Activated CD4-positive, alpha-beta T cell treated with anti-CD3 and anti-CD28 coated beads for 36 hours (primary cell): Measurements from ENCODE around the gene GSN. TPM values are rescaled to one million over a fixed set of nuclear protein-coding genes. Genes with fewer than 3 reads are reported as not detected.
A peak's percentile ranks its signal among the peaks of the same experiment; 100 is the strongest.

Source experiments
- ATAC-seq: fragments of 200-7000 bp; cut with Tn5 transposase; one replicate; pipeline ENCODE4 v1.10.0; 2021; ENCODE audit warnings: mild to moderate bottlenecking, moderate library complexity
- CTCF ChIA-PET: fragments of 350-600 bp; sonication (Branson Sonifier 250); formaldehyde crosslinking; loops from one replicate; lab custom pipeline; 2021; ENCODE audit warnings: antibody characterized with exemption; lab: Charles Lee
- POLR2A ChIA-PET: fragments of 350-600 bp; sonication (Branson Sonifier 250); formaldehyde crosslinking; loops from one replicate; lab custom pipeline; 2021; ENCODE audit warnings: antibody characterized with exemption, inconsistent platforms; lab: Charles Lee
- DNase-seq: peaks from one replicate; pipeline ENCODE4 v3.0.0-alpha.2; 2020
- H3K27ac Mint-ChIP-seq: one replicate; pipeline ENCODE4 v1.8.0; 2021; ENCODE audit warnings: mixed read lengths
- H3K27me3 Mint-ChIP-seq: one replicate; pipeline ENCODE4 v1.8.0; 2021; ENCODE audit warnings: mixed read lengths
- H3K36me3 Mint-ChIP-seq: one replicate; pipeline ENCODE4 v1.8.0; 2021; ENCODE audit warnings: low read depth, mixed read lengths
- H3K4me1 Mint-ChIP-seq: one replicate; pipeline ENCODE4 v1.8.0; 2021; ENCODE audit warnings: mixed read lengths
- H3K4me3 Mint-ChIP-seq: one replicate; pipeline ENCODE4 v1.8.0; 2021; ENCODE audit warnings: mild to moderate bottlenecking, moderate library complexity, mixed read lengths
- H3K9me3 Mint-ChIP-seq: one replicate; pipeline ENCODE4 v1.8.0; 2021; ENCODE audit warnings: low read depth, mixed read lengths
- intact Hi-C, 2 experiments: fragments of 100-400 bp; cut with DNase I in 1 of 2; cut with micrococcal nuclease in 1 of 2; formaldehyde crosslinking; loops; one replicate each; pipeline versions ENCODE4 v1.14.2 to v1.15.1; 2022 to 2024; cut with DNase I, micrococcal nuclease
- total RNA-seq, 2 experiments: library from RNA; stranded (reverse); gene quantifications; one replicate each; pipeline ENCODE4 v1.2.3, GENCODE V29; 2021

Gene GSN
- total RNA-seq, 2 experiments from 2014 or later: 1.7 to 1.9 TPM

DNA sequence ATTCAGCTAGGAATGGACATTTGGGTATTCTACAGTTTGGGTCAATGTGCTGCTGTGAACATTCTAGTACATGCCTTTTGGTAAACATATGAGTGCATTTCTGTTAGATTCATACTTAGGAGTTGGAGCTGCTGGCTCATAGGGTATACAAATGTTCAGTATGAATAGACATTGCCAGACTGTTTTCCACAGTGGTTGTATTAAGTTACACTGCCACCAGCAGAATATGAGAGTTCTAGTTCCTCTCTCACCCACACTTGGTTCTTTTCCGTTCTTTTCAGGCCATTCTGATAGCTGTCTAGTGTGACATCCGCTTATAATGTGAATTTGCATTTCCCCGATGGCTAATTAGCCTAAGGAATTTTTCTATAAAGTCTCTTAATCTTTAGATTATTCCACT lies 77.1 kb downstream of the GSN start:
- ChIA-PET CTCF (interaction anchor here (0.7 to 2.6 kb wide), 3 partner anchors 25 to 55 kb away, joined by 3 to 22 read pairs (median 6); no protein-coding TSS in a partner anchor), POLR2A (no interaction called here)
- DNase-seq (no peak), ATAC-seq (no peak)
- peaks cover 2% of the 10 kb centered on the region for H3K4me1 Mint-ChIP-seq
- no peaks in the 10 kb centered on the region for H3K27me3 Mint-ChIP-seq
- intact Hi-C loops: no loop called here
- no peak overlapping the region for H3K27ac Mint-ChIP-seq
- no peaks in the 10 kb centered on the region for H3K9me3 Mint-ChIP-seq
- no peak overlapping the region for H3K4me3 Mint-ChIP-seq
- H3K36me3 Mint-ChIP-seq: peaks cover 4% of the 10 kb centered on the region

DNA sequence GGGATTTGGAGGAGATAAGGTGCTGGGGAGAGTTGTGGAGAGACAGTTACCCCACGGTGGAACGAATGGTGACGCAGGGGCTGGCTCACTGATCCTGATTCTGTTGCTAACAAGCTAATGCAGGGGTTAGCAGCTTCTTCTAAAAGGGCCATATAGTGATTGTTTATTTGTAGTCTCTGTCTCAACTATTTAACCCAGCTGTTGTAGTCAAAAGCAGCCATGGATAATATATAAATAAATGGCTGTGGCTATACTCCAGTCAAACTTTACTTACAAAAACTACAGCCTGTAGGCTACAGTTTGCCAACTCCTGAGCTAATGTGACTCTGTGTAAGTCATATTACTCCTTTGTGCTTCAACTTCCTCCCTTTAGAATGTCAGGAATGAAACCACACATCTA lies 80.3 kb downstream of the GSN start:
- DNase-seq (no peak), ATAC-seq (no peak)
- Mint-ChIP-seq H3K27ac (no peak overlapping the region), H3K36me3 (peaks cover 20% of the 10 kb centered on the region), H3K4me3 (no peak overlapping the region), H3K27me3 (no peaks in the 10 kb centered on the region), H3K9me3 (no peaks in the 10 kb centered on the region), H3K4me1 (peaks cover 11% of the 10 kb centered on the region)
- POLR2A ChIA-PET: no interaction called here
- CTCF ChIA-PET: interaction anchor here (0.9 to 1.1 kb wide), 2 partner anchors 21 to 28 kb away, joined by 3 read pairs; no protein-coding TSS in a partner anchor
- intact Hi-C loops: no loop called here

DNA sequence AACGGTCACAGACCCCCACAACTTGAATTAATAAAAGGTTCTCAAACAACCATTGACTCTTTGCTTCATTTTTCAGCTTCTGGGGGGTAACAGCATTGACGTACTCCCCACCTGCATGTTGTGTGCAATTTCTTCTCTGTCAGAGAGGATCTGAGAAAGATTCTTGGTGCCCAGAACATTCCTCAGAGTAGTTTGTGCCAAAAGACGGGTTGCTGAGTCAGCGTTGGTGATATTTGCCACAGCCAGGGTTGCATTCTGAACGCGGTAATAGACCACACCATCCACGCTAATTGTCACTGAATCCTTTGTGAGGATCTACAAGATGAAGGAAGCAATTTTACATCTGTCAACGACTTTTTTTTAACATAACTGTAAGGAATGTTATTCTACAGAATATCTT lies 81.0 kb downstream of the GSN start:
- Mint-ChIP-seq H3K27ac (no peak overlapping the region), H3K4me3 (no peak overlapping the region), H3K27me3 (no peaks in the 10 kb centered on the region), H3K9me3 (no peaks in the 10 kb centered on the region), H3K36me3 (peaks cover 27% of the 10 kb centered on the region), H3K4me1 (peaks cover 18% of the 10 kb centered on the region)
- ATAC-seq: no peak
- ChIA-PET POLR2A (no interaction called here), CTCF (interaction anchor here (1.0 to 1.1 kb wide), 2 partner anchors 22 to 27 kb away, joined by 3 read pairs; no protein-coding TSS in a partner anchor)
- no peak for DNase-seq
- intact Hi-C loops: no loop called here

DNA sequence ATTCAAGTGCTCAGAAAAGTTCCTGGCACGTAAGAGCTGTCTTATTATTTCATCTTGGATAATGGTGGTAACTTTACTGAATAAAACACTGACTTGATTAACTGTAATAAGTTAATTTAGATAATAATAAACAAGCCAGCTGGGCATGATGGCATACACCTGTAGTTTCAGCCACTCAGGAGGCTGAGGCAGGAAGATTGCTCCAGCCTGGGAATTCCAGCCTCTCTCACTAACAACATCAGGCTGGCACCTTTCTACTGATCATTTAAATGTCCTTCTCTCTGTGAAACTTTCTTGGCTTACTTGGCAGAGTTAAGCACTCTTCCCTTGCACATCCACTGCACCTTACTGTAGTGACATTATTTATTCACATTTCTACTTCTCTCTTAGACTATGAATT lies 82.1 kb downstream of the GSN start:
- Mint-ChIP-seq H3K4me3 (no peak overlapping the region), H3K27me3 (no peaks in the 10 kb centered on the region), H3K9me3 (no peaks in the 10 kb centered on the region), H3K36me3 (peaks cover 30% of the 10 kb centered on the region), H3K4me1 (peaks cover 21% of the 10 kb centered on the region), H3K27ac (no peak overlapping the region)
- no peak for DNase-seq
- CTCF ChIA-PET: interaction anchor here (0.9 to 2.1 kb wide), 3 partner anchors 30 to 73 kb away, joined by 4 to 9 read pairs (median 4); no protein-coding TSS in a partner anchor
- ATAC-seq: no peak
- intact Hi-C loops: no loop called here
- POLR2A ChIA-PET: interaction anchor here (0.6 kb wide), 1 partner anchor 8 kb away, joined by 5 read pairs; no protein-coding TSS in a partner anchor

DNA sequence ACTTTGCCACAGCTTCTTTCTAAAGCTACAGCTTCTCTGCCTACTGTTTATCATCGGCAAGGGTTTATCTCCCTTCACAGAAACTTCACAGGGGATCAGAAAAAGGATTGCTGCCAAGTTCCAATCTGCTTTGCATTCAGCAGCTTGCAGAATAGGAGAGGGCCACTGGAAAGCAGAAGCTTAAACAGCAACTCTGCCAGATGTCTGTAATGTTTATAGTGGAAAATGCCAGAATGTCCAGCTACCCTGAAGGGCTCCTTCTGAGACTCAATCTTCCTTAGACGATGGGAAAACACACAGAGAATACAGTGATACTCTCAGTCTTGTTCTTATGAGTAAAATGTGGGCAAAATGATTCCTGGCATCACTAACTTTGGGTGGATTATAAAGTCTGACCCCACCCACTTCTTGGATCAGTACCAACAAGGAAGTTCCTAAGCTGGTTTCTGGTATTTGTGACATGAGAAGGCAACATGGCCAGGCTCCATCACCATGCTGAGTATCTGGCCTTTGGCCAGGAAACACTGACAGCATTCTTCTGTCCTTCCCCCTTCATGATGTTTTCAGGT lies 83.1 kb downstream of the GSN start:
- H3K9me3 Mint-ChIP-seq: no peaks in the 10 kb centered on the region
- H3K4me1 Mint-ChIP-seq: peaks cover 27% of the 10 kb centered on the region
- H3K36me3 Mint-ChIP-seq: peaks cover 33% of the 10 kb centered on the region
- POLR2A ChIA-PET: no interaction called here
- DNase-seq: peak; percentile 33
- intact Hi-C loops: no loop called here
- H3K4me3 Mint-ChIP-seq: no peak overlapping the region
- no peak for ATAC-seq
- no peaks in the 10 kb centered on the region for H3K27me3 Mint-ChIP-seq
- CTCF ChIA-PET: interaction anchor here (0.6 to 2.1 kb wide), 4 partner anchors 9 to 74 kb away, joined by 3 to 9 read pairs (median 4); no protein-coding TSS in a partner anchor
- no peak overlapping the region for H3K27ac Mint-ChIP-seq

DNA sequence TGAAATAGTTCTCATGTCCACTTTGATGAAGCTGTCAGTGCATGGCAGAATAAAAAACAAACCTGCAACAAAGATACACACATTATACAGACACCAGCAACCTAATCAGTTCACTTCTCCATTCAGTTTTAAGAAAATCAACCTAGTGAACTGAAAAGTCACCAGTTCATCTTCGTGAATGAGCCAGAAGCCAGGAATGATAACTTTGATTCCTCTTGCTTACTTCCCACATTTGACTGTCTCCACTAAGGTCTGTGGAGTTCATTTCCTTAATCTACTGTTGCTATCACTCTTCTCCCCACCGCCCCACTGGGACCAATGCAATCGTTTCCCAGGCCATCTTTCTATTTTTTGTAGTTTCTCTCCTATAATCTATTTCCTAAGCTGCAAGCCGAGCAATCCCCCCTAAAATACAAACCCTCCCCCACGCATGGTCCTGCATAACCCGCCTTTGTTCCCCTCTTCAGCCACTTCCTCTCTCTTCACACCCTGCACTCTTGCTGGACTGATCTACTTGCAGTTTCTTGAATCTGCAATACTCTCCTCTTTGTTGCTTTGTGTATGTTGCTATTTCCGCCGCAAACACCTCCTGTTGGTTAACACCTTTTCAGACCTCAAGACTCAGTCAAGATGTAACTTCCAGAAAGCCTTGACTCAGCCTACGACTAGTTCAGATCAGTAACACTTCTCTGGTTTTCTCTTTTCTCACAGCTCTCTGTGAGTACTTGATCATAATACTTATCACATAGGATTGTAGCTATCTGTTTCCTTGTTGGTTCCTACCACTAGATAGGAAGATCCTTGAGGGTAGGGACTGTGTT lies 85.5 kb downstream of the GSN start:
- Mint-ChIP-seq H3K27me3 (no peaks in the 10 kb centered on the region), H3K36me3 (peaks cover 31% of the 10 kb centered on the region), H3K27ac (peak overlapping the region; percentile 74), H3K9me3 (no peaks in the 10 kb centered on the region), H3K4me1 (peaks cover 44% of the 10 kb centered on the region), H3K4me3 (no peak overlapping the region)
- ChIA-PET CTCF (interaction anchor here (0.9 to 1.3 kb wide), 4 partner anchors 10 to 140 kb away, joined by 3 to 7 read pairs (median 4); no protein-coding TSS in a partner anchor), POLR2A (interaction anchor here (0.7 kb wide), 1 partner anchor 422 kb away, joined by 3 read pairs; no protein-coding TSS in a partner anchor)
- intact Hi-C loops: loop anchor here (1.0 kb wide), 2 partner anchors 16 to 17 kb away; partner anchors contain the start of gene STOM (in 1 of the 2)
- DNase-seq (peak; percentile 69), ATAC-seq (peak; percentile 95)

DNA sequence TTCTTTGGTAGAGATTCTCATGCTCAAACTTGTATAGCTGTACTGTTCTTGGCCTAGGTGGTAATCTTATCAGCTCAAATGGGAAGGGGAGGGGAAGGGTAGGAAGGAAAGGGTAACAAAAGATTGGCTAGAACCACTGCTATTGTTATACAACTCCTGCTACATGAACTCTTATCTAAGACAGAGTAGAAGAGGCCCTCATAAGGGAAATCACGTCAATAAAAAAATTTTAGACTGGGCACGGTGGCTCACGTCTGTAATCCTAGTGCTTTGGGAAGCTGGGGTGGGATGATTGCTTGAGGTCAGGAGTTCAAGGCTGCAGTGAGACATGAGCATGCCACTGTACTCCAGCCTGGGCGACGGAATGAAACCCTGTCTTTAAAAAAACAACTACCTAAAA lies 86.2 kb downstream of the GSN start:
- Mint-ChIP-seq H3K27ac (peak overlapping the region; percentile 74), H3K4me3 (no peak overlapping the region), H3K9me3 (no peaks in the 10 kb centered on the region), H3K36me3 (peaks cover 31% of the 10 kb centered on the region), H3K4me1 (peaks cover 50% of the 10 kb centered on the region), H3K27me3 (no peaks in the 10 kb centered on the region)
- POLR2A ChIA-PET: interaction anchor here (0.7 kb wide), 1 partner anchor 423 kb away, joined by 3 read pairs; no protein-coding TSS in a partner anchor
- DNase-seq (no peak), ATAC-seq (peak; percentile 9)
- CTCF ChIA-PET: interaction anchor here (0.9 to 1.3 kb wide), 3 partner anchors 11 to 34 kb away, joined by 3 to 7 read pairs (median 4); no protein-coding TSS in a partner anchor
- intact Hi-C loops: no loop called here

DNA sequence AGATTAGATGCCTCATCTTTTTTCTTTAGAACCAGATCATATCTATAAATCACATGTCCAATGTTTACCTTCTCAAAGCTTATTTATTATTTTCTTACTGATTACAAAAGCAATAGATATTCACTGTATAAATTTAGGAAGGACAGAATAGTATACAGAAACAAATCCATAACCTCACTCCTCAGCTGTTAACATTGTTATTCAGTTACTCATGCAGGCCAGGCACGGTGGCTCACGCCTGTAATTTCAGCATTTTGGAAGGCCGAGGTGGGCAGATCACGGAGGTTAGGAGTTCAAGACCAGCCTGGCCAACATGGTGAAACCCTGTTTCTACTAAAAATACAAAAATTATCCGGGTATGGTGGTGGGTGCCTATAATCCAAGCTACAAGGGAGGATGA lies 86.8 kb downstream of the GSN start:
- H3K4me1 Mint-ChIP-seq: peaks cover 55% of the 10 kb centered on the region
- H3K36me3 Mint-ChIP-seq: peaks cover 29% of the 10 kb centered on the region
- H3K27me3 Mint-ChIP-seq: no peaks in the 10 kb centered on the region
- H3K27ac Mint-ChIP-seq: no peak overlapping the region
- ATAC-seq (no peak), DNase-seq (no peak)
- H3K9me3 Mint-ChIP-seq: no peaks in the 10 kb centered on the region
- intact Hi-C loops: no loop called here
- no peak overlapping the region for H3K4me3 Mint-ChIP-seq
- ChIA-PET CTCF (interaction anchor here (1.1 kb wide), 1 partner anchor 16 kb away, joined by 3 read pairs; no protein-coding TSS in a partner anchor), POLR2A (no interaction called here)

DNA sequence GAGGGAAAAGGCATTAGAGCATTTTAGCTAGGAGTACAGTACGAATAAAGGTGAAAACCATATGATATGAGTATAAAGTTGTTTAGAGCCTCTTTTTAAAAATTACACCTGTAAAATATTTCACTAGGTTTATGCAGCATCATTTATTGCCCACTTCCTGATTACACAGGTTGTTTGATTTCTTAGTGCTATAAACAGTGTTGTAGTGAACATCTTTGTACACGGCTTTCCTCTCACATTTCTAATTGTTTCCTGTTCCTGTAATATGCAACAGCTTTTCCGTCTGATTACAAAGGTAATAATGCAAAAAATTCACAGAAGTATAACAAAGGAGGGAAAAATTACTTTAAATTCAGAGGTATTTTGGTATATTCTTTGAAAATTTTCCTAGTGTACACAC lies 89.0 kb downstream of the GSN start:
- Mint-ChIP-seq H3K36me3 (peaks cover 18% of the 10 kb centered on the region), H3K27me3 (no peaks in the 10 kb centered on the region), H3K27ac (no peak overlapping the region), H3K9me3 (no peaks in the 10 kb centered on the region), H3K4me3 (peak overlapping the region; percentile 23), H3K4me1 (peaks cover 50% of the 10 kb centered on the region)
- ChIA-PET CTCF (interaction anchor here (0.6 to 1.8 kb wide), 4 partner anchors 9 to 193 kb away, joined by 3 to 6 read pairs (median 4); no protein-coding TSS in a partner anchor), POLR2A (no interaction called here)
- no peak for DNase-seq
- intact Hi-C loops: no loop called here
- no peak for ATAC-seq

DNA sequence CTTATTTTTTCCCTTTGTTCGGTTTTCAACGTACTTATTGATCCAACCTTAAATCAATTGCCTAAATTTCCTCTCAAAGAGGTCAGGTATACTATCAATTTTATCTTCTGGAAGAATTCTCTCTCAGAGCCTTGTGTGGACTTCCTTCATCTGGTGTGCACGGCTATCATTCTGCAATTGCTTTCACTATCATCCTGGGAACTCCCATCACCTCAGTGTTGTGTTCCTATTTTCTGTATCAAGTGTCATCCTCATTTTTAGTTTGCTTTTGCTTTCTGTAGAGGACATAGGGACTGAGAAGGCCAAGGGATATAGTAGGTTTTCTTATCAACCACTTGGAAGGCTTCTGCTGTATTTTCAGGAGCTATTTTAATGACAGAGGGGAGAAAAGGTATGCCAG lies 90.8 kb downstream of the GSN start:
- CTCF ChIA-PET: interaction anchor here (1.2 to 1.7 kb wide), 2 partner anchors 39 to 41 kb away, joined by 5 to 7 read pairs; no protein-coding TSS in a partner anchor
- no peaks in the 10 kb centered on the region for H3K9me3 Mint-ChIP-seq
- ATAC-seq (peak; percentile 34), DNase-seq (no peak)
- intact Hi-C loops: no loop called here
- POLR2A ChIA-PET: no interaction called here
- H3K27ac Mint-ChIP-seq: peak overlapping the region; percentile 64
- H3K36me3 Mint-ChIP-seq: peaks cover 8% of the 10 kb centered on the region
- no peaks in the 10 kb centered on the region for H3K27me3 Mint-ChIP-seq
- peak overlapping the region; percentile 7 for H3K4me3 Mint-ChIP-seq
- H3K4me1 Mint-ChIP-seq: peaks cover 49% of the 10 kb centered on the region
